GM23338 (cell line): ENCODE measurements around the gene COL6A3. TPM values are rescaled to one million over a fixed set of nuclear protein-coding genes. Genes with fewer than 3 reads are reported as not detected.

ENCODE experiments used
- polyA plus RNA-seq: library from polyadenylated mRNA; unstranded; fragments of >200 nt; fragmentation: Nextera tagmentation; extraction: Ambion mirVana; gene quantifications from 2 replicates; pipeline ENCODE4 v1.2.1, GENCODE V29; 2016
- total RNA-seq: library from RNA; depleted of rRNA; stranded (reverse); fragments of >200 nt; shearing (Covaris generic); gene quantifications from 2 replicates; pipeline ENCODE4 v1.2.3, GENCODE V29; 2014; rRNA removed

The COL6A3 gene
- total and polyA plus RNA-seq, 2 experiments from 2014 or later: 1.2 to 7.3 TPM

Other genes starting within 250 kb of the COL6A3 start
- gene MLPH, start 73.1 kb upstream of the COL6A3 start, total RNA-seq: 15.7 and 16.5 TPM in 2 replicates
- 13.6 and 14.7 TPM in 2 replicates for gene MLPH, start 73.1 kb upstream of the COL6A3 start, polyA plus RNA-seq
- gene PRLH, start 152.4 kb upstream of the COL6A3 start, total RNA-seq: not detected in 2 replicates
- gene PRLH, start 152.4 kb upstream of the COL6A3 start, polyA plus RNA-seq: not detected in 2 replicates
- 21.4 and 26.9 TPM in 2 replicates for gene RAB17, start 176.6 kb upstream of the COL6A3 start, total RNA-seq
- 17.4 and 22.4 TPM in 2 replicates for gene RAB17, start 176.6 kb upstream of the COL6A3 start, polyA plus RNA-seq
- gene LRRFIP1, start 213.4 kb upstream of the COL6A3 start, total RNA-seq: 57.4 and 59.6 TPM in 2 replicates
- gene LRRFIP1, start 213.4 kb upstream of the COL6A3 start, polyA plus RNA-seq: 160 and 178 TPM in 2 replicates